AG04449 (cell line): Measurements from ENCODE around the gene PSD4.

Source experiments
- CTCF ChIA-PET: fragments of 350-600 bp; formaldehyde crosslinking; extraction: SDS; loops from one replicate; lab custom pipeline; 2021; ENCODE audit warnings: antibody characterized with exemption; lab: Yijun Ruan, JAX
- POLR2A ChIA-PET: fragments of 400-600, 350-600 bp; formaldehyde crosslinking; extraction: SDS; loops from one replicate; lab custom pipeline; 2020; ENCODE audit warnings: antibody characterized with exemption, inconsistent platforms; lab: Yijun Ruan, JAX
- DNase-seq: peaks from one replicate; pipeline ENCODE4 v3.0.0-alpha.2; 2010; ENCODE audit warnings: low read depth, low spot score
- H3K4me3 ChIP-seq: 2 replicates; pipeline ENCODE4 v1.5.1; 2011; ENCODE audit warnings: low read depth, mild to moderate bottlenecking, control low read depth, low read length
- TF ChIP-seq, protein P1 (sequence below): IDR thresholded peaks from one replicate; pipeline ENCODE4 v1.5.1; 2011; ENCODE audit warnings: mild to moderate bottlenecking, moderate library complexity, low read length, control low read depth, inconsistent platforms; ENCODE audit not compliant: insufficient read depth; ENCODE audit errors: missing control alignments

Gene PSD4

DNA sequence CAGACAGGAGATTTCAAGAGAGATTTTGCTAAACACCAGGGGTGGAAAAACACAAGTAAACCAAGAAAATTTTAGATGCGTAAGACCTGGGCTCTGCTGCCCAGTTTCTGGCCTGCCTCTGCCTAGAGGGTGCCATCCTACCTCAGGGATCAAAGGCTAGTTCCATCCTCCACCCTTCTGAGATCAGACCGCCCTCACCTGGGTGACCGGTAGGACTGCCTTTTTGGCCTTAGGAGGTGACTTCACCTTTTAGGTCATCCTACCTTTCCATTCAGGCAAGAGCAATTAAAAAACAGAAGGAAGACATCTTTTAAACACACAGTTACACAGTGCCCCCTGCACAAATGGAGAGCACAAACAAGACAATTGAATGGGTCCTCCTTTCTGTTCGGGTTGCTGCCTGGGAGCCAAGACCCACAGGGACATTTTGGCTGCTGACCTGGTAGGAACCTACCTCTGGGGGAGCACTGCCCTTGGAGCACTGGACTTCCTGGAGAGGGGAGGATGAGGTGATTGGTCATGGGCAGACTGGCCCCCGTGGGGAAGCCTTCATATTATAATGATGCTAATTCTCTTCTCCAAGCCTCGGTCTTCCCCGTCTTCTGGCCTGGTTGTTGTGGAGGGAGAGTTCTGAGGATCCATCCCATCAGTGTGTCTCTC is 3.1 kb downstream of the PSD4 start:
- H3K4me3 ChIP-seq, result no peak overlapping the region
- no peak for DNase-seq
- TF ChIP-seq, protein P1, sequence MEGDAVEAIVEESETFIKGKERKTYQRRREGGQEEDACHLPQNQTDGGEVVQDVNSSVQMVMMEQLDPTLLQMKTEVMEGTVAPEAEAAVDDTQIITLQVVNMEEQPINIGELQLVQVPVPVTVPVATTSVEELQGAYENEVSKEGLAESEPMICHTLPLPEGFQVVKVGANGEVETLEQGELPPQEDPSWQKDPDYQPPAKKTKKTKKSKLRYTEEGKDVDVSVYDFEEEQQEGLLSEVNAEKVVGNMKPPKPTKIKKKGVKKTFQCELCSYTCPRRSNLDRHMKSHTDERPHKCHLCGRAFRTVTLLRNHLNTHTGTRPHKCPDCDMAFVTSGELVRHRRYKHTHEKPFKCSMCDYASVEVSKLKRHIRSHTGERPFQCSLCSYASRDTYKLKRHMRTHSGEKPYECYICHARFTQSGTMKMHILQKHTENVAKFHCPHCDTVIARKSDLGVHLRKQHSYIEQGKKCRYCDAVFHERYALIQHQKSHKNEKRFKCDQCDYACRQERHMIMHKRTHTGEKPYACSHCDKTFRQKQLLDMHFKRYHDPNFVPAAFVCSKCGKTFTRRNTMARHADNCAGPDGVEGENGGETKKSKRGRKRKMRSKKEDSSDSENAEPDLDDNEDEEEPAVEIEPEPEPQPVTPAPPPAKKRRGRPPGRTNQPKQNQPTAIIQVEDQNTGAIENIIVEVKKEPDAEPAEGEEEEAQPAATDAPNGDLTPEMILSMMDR, result no peak
- CTCF ChIA-PET, result interaction anchor here (1.0 to 1.6 kb wide), 2 partner anchors 39 to 40 kb away, joined by 3 to 5 read pairs; no protein-coding TSS in a partner anchor
- POLR2A ChIA-PET, result no interaction called here

GRCh38 chr2:113178069-113178746 is 4.4 kb downstream of the PSD4 start:
- ChIA-PET CTCF (no interaction called here), POLR2A (no interaction called here)
- TF ChIP-seq, protein P1, result no peak
- no peak overlapping the region for H3K4me3 ChIP-seq
- DNase-seq, result no peak

GRCh38 chr2:113178891-113179290 is 5.1 kb downstream of the PSD4 start:
- TF ChIP-seq, protein P1, result no peak
- DNase-seq, result no peak
- ChIA-PET POLR2A (no interaction called here), CTCF (no interaction called here)
- H3K4me3 ChIP-seq, result no peak overlapping the region

GRCh38 chr2:113179446-113180045 is 5.8 kb downstream of the PSD4 start:
- TF ChIP-seq, protein P1, result no peak
- ChIA-PET POLR2A (no interaction called here), CTCF (interaction anchor here (0.9 to 4.9 kb wide), 4 partner anchors 19 to 42 kb away, joined by 3 to 33 read pairs (median 12); no protein-coding TSS in a partner anchor)
- DNase-seq, result no peak
- no peak overlapping the region for H3K4me3 ChIP-seq

DNA sequence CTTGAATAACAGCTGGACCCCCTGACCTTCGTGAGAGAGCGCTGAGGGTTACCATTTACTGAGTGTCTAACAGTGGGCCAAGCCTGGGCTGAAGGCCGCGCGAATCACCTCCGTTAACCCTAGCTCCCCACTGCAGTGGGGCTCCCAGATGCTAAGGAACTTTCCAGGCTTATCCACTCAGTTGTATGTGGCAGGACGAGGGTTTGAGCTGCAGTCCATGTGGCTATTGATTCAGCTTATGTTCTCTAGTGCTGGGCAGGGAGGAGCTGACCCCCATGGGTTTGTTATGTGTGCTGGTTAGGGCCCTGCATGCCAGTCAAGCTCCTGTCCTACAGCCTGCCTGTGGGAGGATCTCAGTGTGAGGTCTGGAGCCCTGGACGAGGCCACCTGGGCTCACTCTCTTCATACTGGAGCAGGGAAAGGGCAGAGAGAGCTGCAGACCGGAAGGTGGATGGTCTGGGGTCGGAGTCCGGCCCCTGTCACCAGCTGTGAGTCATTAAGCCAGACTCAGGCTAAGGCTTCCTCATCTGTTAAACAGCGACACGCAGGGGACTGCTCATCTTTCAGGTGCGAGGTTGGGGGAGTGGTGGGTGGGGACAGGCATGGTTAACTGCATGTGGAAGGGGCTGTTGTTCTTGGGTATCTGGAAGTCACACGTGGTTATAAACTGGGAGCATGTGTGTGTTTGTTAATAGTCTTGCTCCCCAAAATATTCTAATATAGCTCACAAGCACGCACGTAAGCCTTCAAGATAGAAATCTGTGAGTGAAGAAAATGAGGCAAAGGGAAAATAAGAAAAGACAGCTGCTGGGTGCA is 6.6 kb downstream of the PSD4 start:
- POLR2A ChIA-PET, result no interaction called here
- CTCF ChIA-PET, result interaction anchor here (0.9 to 4.9 kb wide), 4 partner anchors 19 to 43 kb away, joined by 3 to 33 read pairs (median 12); no protein-coding TSS in a partner anchor

More for the DNA sequence above, 6.6 kb downstream of the PSD4 start:
- H3K4me3 ChIP-seq, result no peak overlapping the region
- no peak for DNase-seq
- TF ChIP-seq, protein P1, result no peak
